ENCODE measurements around the gene SPPL2C.

SPPL2C gene

DNA sequence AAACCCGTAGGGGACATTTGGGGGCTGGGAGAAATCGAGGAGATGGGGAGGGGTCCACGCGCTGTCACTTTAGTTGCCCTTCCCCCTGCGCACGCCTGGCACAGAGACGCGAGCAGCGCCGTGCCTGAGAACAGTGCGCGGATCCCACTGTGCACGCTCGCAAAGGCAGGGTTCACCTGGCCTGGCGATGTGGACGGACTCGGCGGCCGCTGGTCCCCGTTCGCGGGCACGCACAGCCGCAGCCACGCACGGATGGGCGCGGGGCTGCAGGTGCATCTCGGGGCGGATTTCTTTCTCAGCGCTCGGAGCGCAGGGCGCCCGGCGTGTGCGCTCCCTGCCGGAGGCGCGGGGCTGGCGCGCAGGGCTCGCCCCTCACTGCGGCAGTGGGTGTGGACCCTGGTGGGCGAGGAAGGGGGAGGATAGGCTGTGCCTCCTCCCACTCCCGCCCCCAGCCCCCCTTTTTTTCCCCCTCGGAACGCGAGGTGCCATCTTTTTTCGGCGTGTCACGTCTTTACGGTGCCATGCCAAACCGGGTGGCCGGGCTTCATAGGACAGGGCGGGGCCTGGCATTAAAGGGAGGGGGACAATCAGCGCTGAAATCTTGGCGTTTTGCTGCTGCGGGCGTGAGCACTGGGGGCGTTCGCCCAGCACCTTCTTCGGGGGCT lies 50.8 kb downstream of the SPPL2C start:
- H3K9ac ChIP-seq, result peak overlapping the region in 8 of 11 experiments; percentile 1 to 76 (median 58); a peak in 13 of 22 replicates
- H3K9me3 ChIP-seq (replicated peaks in 1 of 11), result no peaks in the 10 kb centered on the region
- H3K4me3 ChIP-seq, result peak overlapping the region; percentile 64 to 79 (median 72)
- H3K4me2 ChIP-seq, result peak overlapping the region; percentile 92 to 100 (median 100)
- peaks cover 0 to 38% (median 22%) of the 10 kb centered on the region in 11 experiments; a peak in 16 of 22 replicates for H4K20me1 ChIP-seq
- peaks cover 58 to 72% (median 69%) of the 10 kb centered on the region in 11 experiments for H3K27me3 ChIP-seq
- no peak for TF ChIP-seq Cebpa-rat (IDR thresholded peaks at IDR 0.05)
- peaks cover 4 to 20% (median 17%) of the 10 kb centered on the region in 10 experiments; a peak in 17 of 20 replicates for H3K4me1 ChIP-seq
- no peak overlapping the region for H3K27ac ChIP-seq
- H3K36me3 ChIP-seq, result no peaks in the 10 kb centered on the region

DNA sequence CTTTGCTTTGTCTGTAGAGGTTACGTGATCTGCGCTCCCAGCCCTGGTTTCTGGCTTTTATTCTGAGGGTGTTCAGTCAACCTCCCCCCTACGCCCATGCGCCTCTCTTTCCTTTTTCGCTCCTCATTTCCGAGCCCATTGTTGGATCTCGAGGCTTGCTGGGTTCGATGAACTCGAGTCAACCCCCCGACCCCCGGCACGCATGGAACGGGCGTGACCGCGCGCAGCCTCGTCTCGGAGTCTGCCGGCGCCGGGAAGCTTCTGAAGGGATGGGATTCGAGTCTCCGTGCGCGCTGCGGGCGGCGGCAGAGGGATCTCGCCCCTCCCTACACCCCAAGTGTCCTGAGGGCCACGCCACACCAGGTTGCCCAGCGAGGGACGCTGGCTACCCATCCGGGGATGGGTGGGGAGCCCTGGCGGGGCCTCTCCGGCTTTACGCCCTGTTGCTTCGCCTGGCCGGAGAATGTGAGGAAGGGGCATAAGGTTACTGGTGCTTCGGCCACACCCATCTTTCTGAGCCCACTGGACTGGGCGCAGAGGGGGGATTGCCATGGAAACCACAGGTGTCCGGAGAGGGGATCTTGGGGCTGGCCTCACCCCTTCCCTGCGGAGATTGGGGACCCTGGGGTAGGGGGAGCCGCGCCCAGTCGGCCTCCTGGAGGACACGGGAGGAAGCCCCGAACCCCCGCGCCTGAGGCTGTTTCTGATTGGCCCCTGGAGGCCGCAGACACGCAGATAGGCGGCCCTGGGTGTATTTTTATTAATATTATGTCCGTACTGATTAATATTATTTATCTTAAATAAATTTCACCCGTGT lies 51.5 kb downstream of the SPPL2C start:
- peak overlapping the region; percentile 64 to 79 (median 72); a peak in 18 of 20 replicates for H3K4me3 ChIP-seq
- H3K27ac ChIP-seq, result no peak overlapping the region

More for the DNA sequence above, 51.5 kb downstream of the SPPL2C start:
- TF ChIP-seq Cebpa-rat (IDR thresholded peaks at IDR 0.05), result no peak
- no peaks in the 10 kb centered on the region for H3K9me3 ChIP-seq (replicated peaks in 1 of 11)
- peaks cover 4 to 20% (median 17%) of the 10 kb centered on the region in 10 experiments; a peak in 17 of 20 replicates for H3K4me1 ChIP-seq
- H3K27me3 ChIP-seq, result peaks cover 58 to 78% (median 74%) of the 10 kb centered on the region in 11 experiments
- peak overlapping the region; percentile 92 to 100 (median 100) for H3K4me2 ChIP-seq
- peak overlapping the region in 1 of 11 experiments; percentile 76; a peak in 1 of 22 replicates for H3K9ac ChIP-seq
- peaks cover 0 to 38% (median 22%) of the 10 kb centered on the region in 11 experiments; a peak in 16 of 22 replicates for H4K20me1 ChIP-seq
- H3K36me3 ChIP-seq, result no peaks in the 10 kb centered on the region

Measured in BLaER1 treated with 17β-estradiol and CSF1 and Interleukin-3, amounts not matched to agents 10 nM and 100 nM (cell line).